Renal cortex interstitium (tissue), 11 donors: ENCODE measurements around the gene FHOD3. TPM values are rescaled to one million over a fixed set of nuclear protein-coding genes. Genes with fewer than 3 reads are reported as not detected.

ENCODE experiments used
- DNase-seq, 11 donors: peaks; one replicate each; pipeline ENCODE4 v3.0.0-alpha.2; 2013; ENCODE audit warnings: low read depth in 9 of 11, low spot score in 4 of 11; ENCODE audit errors: extremely low read depth in 1 of 11
- polyA plus RNA-seq, 3 donors: library from polyadenylated mRNA; unstranded; fragments of 120-200 nt; gene quantifications; one replicate each; pipeline ENCODE4 v1.2.1, GENCODE V29; 2013; ENCODE audit not compliant: insufficient read length in 3 of 3

Gene FHOD3
- polyA plus RNA-seq, 3 donors = 35.3 to 48.8 (median 40.1) TPM

GRCh38 chr18:36516258-36516657 is 218.7 kb downstream of the FHOD3 start:
- no peak for DNase-seq

- DNase-seq = no peak
These were observed 219.2 kb downstream of the FHOD3 start for GRCh38 chr18:36516726-36517125.

DNA sequence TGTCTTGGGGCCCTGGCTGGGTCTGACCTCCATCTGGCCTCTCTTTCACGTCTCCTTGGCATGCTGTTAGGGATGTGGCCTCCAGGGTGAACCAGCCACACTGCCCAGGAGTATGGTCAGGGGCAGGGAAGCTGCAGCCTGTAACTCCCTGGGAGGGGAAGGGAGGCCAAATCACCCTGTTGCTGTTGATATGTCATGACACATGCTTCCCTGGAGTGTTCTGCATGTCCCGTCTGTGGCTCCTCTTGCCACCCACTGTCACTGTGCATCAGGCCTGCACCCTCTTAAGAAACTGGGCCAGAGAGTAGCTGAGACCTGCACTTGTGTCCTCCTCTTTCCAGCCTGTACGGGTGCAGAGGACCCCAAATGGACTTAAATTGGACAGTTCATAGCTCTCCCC is 221.3 kb downstream of the FHOD3 start:
- DNase-seq = no peak

DNA sequence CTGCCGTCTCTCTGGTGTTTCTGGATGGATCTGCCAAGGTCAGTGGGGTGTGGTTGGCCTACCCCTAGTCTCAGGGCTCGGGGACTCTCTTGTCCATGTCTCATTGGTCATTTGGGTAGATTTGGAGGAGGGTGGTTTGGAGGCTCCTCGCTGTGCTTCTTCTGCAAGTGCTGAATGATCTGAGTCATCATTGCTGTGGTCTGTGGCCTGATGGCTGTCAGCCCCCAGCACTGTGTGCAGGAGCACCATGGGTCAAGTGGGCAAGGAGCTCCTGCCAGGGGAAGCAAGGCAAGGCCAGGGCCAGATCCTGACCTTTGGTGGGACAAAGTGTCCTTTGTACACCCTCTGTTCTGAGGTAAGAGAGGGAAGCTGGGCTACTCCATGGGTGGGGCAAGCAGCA is 221.8 kb downstream of the FHOD3 start:
- DNase-seq = no peak

DNA sequence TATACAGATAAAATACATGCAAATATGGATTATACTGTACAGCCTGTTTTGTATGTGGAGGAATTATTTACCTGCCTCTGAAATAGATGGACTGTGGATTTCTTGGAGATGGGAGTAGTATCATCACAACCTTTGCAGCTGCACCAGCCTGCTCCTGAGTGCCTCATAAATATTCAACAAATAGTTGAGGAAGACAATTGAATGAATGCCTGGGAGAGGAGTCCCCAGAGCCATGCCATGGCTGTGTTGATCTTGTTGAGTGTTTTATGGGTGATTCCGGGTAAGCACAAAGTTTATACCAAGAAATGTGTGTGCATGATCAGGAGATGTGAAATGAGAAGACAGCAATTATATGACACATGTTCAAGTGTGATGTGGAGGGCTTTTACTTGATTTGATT is 225.0 kb downstream of the FHOD3 start:
- DNase-seq = no peak

DNA sequence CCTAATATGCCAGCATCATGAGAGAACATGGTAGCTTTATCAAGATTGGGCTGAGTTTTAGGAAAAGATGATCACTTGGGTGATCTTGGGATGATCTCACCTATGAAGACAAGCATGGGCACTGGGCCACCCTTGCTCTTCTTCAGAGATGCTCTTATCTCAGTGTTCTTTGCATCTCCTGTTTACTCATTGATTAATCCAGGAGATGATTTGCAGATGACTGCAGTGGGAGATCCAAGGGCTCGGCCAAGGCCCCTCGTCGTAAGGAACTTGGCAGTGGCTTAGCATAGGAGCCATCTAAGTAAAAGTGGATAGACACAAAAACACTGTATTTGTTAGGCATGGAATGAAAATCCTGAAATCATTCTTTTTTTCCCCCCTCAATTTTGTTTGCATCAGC is 228.4 kb downstream of the FHOD3 start:
- DNase-seq = no peak

DNA sequence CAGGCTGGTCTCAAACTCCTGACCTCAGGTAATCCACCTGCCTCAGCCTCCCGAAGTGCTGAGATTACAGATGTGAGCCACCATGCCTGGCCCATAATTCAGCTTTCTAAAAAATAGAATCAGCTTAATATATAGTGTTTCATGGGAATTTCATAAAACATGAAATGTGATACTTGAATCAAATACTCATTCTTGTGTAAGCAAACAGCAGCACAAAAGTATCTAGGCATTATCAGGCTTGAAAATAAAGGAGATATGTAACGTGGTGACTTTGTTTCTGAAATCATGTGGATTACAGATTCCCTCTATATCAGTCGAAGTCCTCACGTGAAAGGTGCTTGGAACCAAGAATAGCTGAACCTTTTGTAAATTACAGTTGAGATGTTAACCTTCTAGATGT is 229.1 kb downstream of the FHOD3 start:
- no peak for DNase-seq

- DNase-seq = no peak
These were observed 229.5 kb downstream of the FHOD3 start for GRCh38 chr18:36527051-36527450.

DNA sequence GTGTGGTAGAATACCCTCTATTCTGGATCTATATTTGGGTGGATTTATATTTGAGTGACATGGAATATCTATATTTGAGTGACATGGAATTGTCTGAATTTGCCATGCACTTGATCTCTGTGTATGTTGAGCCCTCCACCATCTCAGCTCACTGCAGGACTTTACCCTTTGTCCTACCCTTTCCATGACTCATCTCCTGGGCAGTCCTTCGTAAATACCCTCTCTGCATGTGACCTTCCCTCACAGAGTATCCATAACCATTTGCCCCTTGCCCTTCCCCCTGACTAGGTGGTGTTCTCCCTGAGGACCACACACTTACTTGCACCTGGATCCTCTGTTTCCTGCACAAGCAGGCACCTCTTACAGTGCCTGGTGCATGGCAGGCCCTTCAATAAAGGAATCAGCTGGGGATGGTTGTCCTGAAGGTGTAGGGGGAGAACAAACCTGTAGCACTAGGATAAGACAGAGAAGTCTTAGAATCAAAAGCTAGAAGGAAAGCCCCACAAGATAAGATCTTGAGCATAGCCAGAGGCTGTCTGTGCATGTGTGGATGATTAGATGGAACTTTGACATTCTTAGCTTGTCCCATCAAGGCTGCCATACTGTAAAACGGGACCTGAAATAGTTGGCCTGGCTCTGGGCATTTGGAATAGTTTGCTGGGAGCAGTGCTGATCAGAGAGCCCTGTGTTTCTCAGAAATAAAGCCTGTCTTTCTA is 230.4 kb downstream of the FHOD3 start:
- no peak for DNase-seq

DNA sequence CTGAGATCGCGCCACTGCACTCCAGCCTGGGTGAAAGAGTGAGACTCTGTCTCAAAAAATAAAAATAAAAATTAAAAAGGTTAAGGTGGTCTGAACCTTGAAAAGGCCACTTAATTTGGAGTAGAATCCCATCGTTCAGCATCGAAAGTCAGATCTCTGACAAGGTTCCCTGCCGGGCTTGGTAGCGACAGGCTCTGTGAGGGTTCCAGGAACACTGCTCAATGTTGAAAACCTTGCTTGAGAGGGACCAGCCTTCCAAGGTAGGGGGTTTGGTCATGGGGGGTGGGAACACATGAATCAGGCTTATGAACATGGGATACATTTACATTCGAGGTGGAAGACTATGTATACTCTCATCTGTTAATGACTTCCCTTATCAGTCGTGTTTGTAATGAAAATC is 232.2 kb downstream of the FHOD3 start:
- no peak for DNase-seq

DNA sequence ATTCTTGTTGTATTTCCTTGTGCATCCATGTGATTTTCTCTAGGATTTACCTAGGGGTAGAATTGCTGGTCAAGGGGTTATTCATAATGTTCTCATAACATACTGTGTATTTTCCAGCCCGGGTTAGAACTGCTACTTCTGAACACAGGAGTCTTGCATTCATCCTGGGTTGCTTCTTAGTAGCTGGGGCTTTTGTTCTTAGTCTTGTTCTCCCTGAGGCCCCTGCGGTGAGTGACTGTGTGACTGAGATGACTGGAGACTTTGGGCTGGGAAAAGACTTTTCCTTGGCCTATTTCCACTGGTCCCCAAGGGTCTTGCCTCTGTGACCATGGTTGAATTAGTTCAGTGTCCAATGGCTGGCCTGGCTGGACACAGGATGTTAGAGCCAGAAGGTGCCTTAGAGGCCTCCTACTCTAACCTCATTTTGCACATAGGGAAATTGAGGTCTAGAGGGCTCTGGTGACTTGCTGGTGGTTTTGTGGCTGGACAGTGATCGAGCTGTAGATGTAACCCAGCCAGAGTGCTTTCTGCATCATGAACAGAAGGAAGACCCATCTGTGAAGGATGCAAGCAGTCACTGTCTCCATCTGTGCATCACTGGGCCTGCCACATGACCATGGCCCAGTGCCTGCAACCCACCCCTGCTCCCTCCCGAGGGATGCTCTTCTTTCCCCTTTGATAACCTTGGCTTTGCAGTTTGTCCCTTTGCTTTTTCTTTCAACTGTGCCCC is 233.3 kb downstream of the FHOD3 start:
- no peak for DNase-seq

DNA sequence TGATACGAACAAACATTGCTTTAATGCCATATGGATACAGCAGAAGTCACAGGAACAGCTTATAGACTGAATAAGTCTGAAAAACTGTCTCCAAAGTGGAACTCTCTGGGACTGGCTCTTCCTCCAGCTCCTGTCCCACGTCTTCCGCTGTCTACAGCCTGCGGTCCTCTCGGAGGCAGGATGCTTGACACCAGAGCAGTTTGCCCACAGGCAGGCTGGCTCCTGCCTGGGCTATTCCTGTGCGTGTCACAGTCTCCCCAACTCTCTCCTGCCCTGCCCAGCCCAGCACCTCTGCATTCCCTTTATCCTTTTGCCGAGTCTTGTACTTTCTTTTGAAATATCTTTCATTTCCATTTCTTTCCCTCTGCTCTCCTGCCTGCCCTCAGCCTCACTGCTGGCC is 234.1 kb downstream of the FHOD3 start:
- DNase-seq = no peak

GRCh38 chr18:36532394-36532793 is 234.9 kb downstream of the FHOD3 start:
- DNase-seq = no peak

DNA sequence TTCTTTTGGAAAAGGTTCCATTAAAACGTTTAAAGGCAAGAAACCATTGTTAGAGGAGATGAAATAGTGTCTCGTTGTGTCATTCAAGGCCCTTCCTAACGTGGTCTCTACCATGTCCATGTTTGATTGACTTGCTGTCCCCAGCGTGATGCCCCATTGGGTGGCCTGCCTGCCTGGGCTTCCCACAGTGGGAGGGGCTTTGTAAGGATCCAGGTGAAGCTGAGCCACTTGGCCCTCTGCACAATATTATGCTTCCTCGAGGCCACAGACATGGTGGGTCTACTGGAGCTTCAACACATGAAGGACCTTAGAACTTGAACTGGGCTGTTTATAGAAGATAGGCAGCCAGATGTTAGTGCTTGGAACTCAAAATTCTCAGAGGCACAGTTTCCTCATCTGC is 235.3 kb downstream of the FHOD3 start:
- DNase-seq = no peak

- no peak for DNase-seq
These were observed 236.1 kb downstream of the FHOD3 start for GRCh38 chr18:36533446-36534153.

GRCh38 chr18:36534154-36534688 is 236.7 kb downstream of the FHOD3 start:
- DNase-seq = no peak

GRCh38 chr18:36535202-36535935 is 237.9 kb downstream of the FHOD3 start:
- no peak for DNase-seq

- DNase-seq = no peak
These were observed 238.9 kb downstream of the FHOD3 start for GRCh38 chr18:36536426-36536825.

DNA sequence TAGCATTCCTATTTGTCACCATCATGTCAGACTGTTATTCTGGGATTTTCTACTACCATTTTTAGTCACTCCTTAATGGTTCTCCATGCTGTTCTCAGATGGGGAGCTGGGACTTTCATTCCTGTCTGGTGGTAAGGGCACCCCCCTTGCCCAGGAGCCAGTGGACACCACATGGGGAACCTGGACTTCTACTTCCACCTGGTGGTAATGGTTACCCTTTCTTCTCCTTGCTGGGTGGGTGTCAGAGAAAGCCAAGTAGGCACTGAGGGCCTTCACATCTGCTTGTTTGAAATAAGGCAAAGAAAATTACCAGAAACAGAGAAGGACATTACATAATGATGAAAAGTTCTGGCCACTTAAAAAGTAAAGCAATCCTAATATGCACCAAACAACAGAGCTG is 239.8 kb downstream of the FHOD3 start:
- DNase-seq = no peak
